Activated CD4-positive, CD25-positive, alpha-beta regulatory T cell (primary cell): ENCODE measurements around the gene ZBTB34.
A peak's percentile ranks its signal among the peaks of the same experiment; 100 is the strongest.
"Not testable (repeated sequence)": the region's sequence is repeated elsewhere in the genome, so short reads cannot be mapped to it uniquely, and the experiment has no call there.

Experiments used
- DNase-seq, 4 experiments: peaks; one replicate each; lab custom pipeline; 2025; lab: John Stamatoyannopoulos, UW

ZBTB34 gene, protein sequence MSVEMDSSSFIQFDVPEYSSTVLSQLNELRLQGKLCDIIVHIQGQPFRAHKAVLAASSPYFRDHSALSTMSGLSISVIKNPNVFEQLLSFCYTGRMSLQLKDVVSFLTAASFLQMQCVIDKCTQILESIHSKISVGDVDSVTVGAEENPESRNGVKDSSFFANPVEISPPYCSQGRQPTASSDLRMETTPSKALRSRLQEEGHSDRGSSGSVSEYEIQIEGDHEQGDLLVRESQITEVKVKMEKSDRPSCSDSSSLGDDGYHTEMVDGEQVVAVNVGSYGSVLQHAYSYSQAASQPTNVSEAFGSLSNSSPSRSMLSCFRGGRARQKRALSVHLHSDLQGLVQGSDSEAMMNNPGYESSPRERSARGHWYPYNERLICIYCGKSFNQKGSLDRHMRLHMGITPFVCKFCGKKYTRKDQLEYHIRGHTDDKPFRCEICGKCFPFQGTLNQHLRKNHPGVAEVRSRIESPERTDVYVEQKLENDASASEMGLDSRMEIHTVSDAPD

DNA sequence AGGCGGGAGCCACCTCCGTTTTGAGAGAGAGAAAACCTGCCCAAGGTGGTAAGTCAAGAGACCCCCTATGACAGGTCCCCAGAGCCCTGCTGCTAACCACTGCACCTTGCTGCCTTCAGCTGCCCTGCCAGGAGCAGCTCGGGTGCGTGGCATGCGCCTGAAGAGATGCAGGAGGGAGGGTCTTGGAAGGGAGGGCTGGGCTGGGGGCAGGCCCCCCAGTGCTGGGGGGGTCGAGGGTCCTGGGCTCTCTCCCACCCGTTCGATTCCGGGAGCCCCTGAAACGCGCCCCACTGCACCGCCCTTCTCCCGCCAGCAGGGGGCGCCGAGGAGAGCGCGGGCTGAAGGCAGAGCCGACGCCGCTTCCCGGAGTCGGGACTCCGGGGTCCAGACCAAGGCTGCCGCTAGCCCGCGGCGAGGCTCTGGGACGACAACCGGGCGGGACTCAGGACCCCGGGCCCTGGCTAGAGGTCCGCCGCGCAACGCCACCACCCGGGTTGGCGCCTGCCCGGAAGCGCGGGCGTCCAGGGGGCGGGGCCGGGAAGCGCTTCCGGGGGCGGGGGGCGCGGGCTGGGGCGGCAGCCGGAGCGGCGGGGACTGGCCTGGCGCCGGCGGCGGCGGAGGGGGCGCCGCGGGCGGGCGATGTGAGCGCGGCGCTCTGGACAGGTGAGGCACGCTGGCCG, at the start of gene ZBTB34:
Gene ZBTB34, plus strand, starts transcription at position 563 of the 680 bp plus-strand sequence. CDS start 18,761 bp downstream, outside the sequence.
- peak; percentile 64 to 74 (median 70) for DNase-seq

DNA sequence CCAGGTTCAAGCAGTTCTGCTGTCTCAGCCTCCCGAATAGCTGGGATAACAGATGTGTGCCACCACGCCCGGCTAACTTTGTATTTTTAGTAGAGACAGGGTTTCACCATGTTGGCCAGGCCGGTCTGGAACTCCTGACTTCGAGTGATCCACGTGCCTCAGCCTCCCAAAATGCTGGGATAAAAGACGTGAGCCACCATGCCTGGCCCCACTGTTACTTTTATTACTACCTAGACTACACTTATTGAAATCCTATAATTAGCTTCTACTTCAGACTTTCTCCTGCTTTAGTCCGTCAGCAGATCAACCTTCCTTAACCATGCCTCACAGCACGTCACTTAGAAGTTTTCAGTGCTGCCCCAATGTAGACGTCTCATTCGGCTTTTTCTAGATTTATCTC, 47.4 kb upstream of the ZBTB34 start:
- no peak for DNase-seq

DNA sequence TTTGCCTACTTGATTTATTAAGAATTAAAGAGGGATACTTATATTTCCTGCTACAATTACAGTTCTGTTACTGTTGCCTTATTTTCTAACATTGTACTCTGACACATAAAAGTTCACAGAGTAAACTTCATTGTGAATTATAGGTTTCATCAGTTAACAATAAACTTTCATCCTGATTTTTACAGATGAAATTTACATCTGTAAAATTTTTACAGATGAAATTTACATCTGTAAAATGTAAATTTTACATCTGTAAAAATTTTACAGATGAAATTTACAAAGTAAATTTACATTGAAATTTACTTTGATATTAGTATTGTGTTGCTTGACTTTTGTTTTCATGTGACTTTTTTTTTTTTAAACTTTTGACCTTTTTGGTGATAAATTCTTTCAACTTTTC, 46.3 kb upstream of the ZBTB34 start:
- DNase-seq = no peak

DNA sequence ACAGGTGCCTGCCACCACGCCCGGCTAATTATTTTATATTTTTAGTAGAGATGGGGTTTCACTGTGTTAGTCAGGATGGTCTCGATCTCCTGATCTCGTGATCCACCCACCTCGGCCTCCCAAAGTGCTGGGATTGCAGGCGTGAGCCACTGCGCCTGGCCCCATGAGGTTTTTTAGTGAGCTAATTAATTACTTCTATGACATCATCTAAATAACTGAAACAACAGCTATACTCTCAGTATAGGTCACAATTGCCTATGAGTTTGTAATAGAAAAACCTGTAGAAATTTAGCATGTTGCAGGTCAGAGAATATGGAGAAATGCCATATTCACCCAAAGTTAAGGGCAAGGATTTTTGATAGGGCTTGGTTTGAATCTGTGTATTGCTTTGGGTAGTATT, 42.8 kb upstream of the ZBTB34 start:
- DNase-seq = not testable (repeated sequence)

DNA sequence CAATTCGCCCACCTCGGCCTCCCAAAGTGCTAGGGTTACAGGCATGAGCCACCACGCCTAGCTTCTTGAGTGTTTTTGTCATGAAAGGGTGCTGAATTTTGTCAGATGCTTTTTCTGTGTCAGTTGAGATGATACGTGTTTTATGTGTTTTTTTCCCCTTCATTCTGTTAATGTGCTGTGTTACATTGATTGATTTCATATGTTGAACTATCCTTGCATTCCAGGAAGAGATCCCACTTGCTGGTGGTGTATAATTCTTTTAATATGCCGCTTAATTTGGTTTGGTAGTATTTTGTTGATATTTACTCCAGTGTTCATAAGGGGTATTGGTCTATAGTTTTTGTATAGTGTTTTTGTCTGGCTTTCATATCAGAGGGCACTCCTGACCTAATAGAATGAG, 42.0 kb upstream of the ZBTB34 start:
- no peak for DNase-seq

DNA sequence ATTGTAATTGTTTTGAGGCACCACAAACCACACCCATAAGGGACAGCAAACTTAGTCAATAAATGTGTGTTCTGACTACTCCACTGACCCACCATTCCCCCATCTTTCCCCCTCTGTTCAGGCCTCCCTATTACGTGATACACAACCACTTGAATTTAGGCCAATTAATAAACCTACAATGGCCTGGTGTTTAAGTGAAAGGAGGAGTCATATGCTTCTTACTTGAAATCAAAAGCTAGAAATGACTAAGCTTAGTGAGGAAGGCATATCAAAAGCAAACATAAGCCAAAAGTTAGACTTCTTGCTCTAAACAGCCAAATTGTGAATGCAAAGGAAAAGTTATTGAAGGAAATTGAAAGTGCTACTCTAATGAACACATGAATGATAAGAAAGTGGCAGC, 41.0 kb upstream of the ZBTB34 start:
- DNase-seq = no peak

DNA sequence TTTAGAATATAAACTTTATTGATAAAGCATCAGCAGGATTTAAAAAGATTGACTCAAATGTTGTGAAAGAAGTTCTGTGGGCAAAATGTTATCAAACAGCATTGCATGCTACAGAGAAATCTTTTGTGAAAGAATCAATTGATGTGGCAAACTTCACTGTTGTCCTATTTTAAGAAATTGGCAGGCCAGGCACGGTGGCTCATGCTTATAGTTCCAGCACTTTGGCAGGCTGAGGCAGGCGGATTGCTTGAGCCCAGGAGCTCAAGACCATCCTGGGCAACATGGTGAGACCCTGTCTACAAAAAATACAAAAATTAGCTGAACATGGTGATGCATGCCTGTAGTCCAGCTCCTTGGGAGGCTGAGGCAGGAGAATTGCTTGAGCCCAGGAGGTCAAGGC, 38.2 kb upstream of the ZBTB34 start:
- no peak for DNase-seq

DNA sequence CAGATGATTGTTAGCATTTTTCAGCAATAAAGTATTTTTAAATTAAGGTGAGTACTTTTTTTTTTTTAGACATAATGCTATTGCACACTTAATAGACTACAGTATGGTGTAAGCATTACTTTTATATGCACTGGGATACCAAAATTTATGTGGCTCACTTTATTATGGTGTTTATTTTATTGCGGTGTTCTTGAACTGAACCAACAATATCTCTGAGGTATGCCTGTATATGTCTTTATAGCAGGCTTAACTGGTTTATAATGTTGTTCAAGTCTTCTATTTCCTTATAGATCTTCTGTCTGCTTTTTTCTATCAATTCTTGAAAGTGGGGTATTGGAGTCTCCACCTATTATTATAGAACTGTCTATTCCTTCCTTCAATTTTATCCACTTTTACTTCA, 37.6 kb upstream of the ZBTB34 start:
- no peak for DNase-seq

DNA sequence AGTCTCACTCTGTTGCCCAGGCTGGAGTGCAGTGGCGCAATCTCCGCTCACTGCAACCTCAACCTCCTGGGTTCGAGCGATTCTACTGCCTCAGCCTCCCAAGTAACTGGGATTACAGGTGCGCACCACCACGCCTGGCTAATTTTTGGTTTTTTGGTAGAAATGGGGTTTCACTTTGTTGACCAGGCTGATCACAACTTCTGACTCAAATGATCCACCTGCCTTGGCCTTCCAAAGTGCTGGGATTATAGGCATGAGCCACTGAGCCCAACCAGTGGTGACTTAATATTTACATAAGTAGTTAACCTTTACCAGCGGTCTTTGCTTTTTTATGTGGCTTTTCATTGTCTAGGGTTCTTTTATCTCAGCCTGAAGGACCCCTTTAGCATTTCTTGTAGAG, 36.4 kb upstream of the ZBTB34 start:
- DNase-seq = not testable (repeated sequence)

DNA sequence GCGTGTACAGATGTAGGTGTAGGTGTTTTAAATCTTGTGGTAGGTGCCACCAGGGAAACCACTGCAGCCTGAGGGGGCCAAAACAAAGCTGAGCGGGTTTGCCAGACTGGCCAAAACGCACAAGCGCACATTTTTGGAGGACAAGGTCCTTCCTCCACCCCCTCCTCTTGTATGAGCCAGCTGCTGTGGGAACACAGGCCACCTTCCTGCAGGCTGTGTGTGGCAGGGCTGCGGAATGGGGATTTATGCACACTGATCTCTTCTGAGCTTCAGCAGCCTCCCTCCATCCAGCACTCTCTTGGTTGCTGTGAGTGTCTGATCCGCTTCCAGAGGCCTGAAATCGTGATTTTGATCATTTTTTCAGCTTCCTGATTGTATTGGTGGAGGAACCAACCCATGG, 33.2 kb upstream of the ZBTB34 start:
- no peak for DNase-seq

DNA sequence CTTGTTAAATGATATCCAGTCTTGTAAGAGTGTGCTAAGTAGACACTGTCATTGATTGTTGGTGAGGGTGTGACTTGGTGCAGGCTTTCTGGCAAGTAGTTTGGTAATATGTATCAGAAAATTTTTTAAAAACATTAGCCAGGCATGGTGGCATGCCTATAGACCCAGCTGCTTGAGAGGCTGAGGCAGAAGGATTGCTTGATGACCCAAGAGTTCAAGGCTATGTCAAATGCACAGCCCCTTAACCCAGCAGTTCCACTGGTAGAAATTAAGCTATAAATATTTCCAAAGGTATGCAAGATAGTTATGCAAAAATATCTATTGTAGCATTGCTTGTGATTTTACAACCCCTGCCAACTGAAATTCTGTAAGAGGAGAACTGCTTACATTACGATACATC, 31.4 kb upstream of the ZBTB34 start:
- no peak for DNase-seq

DNA sequence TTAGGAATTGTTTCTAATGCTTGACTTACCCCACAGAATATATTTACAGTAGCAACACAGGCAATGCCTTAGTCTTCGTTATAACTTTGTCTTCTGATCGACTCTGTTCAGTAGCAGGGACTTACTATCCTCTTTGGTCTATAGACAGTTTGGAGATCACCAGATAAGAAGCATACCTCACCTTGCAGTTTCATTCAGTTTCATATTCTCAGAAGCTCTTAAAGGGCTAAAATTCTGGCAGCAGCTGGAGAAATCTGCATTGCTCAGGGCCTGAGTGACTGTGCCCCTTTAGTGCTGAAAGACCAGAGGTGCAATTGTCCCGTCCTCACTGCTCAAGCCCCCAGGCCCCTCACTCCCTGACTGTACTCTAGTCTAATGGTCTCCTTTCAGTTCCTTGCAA, 29.6 kb upstream of the ZBTB34 start:
- no peak for DNase-seq

DNA sequence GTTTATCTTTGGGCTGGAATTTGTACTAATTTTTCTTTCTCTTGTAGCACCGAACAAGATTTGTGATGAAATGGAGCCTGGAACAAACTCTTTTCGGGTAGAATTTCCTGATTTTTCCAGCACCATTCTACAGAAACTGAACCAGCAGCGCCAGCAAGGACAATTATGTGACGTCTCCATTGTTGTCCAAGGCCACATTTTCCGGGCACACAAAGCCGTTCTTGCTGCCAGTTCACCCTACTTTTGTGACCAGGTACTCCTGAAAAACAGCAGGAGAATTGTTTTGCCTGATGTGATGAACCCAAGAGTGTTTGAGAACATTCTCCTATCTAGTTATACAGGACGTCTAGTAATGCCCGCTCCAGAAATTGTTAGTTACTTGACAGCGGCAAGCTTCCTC, 28.0 kb upstream of the ZBTB34 start:
- DNase-seq = no peak

DNA sequence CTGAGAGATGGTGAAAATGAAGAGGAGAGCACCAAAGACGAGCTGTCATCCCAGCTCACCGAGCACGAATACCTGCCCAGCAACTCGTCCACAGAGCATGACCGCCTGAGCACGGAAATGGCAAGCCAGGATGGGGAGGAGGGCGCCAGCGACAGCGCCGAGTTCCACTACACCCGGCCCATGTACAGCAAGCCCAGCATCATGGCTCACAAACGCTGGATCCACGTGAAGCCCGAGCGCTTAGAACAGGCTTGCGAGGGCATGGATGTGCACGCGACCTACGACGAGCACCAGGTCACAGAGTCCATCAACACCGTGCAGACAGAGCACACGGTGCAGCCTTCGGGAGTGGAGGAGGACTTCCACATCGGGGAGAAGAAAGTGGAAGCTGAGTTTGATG, 27.4 kb upstream of the ZBTB34 start:
- DNase-seq = no peak

DNA sequence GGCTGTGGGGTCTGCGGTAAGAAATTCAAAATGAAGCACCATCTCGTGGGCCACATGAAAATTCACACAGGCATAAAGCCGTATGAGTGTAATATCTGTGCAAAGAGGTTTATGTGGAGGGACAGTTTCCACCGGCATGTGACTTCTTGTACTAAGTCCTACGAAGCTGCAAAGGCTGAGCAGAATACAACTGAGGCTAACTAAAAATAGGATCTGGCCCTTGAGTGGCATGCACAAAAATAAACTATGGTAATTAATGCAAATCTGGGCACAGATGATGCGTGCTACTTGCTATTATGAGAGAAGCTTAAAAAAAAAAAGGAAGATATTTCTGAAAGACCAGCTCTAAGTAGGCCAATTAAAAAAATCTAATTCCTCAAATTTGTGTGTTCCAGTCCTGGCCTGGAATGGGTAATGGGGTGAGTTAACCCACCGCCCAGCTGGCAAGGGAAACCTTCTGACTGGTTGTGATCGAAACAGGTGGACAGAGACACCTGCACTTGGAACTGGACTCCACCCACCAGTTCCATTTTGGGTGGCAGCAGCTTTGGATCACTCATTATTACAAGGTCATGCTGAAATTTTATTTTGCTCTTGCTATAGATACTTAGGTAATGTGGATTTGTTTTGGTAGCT, 26.6 kb upstream of the ZBTB34 start:
- no peak for DNase-seq

DNA sequence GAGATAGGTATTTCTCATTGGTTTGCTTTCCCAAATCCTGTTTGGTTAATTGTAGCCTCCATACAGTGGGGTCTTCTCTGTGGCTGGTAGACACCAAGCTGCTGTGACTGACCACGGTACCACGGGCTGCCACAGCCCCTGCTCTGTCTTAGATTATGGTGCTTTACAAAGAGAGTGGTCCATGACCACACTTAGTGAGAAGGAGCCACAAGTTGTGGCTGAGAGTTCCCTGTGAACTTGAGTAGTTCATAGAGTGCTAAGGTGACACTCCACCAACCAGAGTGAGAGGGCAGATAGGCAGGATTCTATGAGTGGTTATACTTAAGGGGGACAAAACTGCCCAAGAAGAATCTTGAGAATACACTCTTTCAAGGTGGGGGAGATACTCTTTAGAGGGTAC, 25.8 kb upstream of the ZBTB34 start:
- no peak for DNase-seq

DNA sequence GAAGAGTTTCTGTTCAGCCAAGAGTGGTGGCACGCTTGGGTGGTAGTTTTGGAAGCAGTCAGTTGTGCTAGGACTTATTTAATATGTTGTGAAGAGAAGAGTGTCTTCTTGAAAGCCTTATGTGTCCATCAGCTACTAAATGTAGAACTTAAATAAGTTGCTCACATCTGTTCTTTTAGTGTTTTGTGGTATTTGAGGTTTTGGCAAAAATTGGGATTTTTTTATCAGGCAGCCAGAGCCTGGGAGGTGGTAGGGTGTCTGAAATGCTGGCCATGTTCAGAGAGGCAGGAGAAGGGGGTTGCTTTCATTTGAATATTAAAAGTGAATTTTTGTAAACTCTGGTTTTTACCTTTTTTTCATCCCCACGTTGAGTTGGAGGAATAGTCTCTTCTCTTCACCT, 24.2 kb upstream of the ZBTB34 start:
- DNase-seq = no peak

DNA sequence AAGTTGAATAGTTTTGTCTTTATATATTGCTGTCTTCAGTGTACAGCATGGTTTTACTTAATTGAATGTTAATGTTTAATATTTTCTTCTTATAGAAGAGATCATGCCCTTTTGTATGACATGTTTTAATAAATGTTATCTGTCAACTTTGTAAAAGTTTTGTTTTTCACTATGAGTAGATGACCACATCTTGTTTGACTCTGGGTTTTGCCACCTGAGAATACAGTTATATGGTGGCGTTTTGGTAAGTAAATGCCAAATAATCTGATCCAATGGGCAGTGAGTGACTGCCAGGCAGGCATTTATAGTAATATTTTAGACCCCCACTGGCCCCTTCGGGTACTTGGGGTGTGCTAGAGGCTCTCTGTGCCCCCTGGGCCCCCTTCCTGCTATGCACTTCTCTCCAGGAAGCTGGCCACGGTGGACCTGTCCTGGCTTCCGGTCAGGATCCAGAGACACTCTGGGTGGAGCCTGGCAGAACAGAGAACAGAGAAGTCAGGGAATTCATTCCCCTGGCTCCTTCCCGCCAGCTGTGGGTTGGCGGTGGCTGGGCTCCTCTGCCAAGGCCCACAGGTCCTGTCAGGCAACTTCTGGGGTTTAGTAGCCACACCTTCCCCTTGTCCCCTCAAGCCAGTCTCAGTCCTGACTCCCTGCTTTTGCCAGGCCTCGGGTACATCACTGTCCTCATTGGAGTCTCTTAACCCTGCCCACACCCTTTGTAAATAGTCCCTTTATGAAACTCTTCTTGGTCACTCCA, 22.2 kb upstream of the ZBTB34 start:
- no peak for DNase-seq

DNA sequence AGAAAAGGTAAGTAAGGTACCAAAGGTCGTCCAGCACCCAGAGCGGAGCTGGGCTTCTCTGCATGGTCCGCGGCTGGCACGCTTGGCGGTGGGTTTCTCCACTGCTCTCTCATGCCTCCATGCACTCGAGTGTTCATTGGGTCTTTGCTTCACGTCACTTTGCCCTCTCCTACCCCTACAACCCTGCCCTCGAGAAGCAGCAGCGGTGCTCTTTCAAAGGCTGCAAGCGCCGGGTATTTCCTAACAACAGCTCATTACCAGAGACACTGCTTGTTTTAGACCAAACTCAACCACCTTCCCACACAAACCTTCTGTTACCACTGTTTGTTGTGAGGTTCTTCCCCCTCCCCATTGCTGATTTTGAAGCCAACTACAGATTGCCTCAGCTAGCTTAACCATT, 21.5 kb upstream of the ZBTB34 start:
- no peak for DNase-seq

DNA sequence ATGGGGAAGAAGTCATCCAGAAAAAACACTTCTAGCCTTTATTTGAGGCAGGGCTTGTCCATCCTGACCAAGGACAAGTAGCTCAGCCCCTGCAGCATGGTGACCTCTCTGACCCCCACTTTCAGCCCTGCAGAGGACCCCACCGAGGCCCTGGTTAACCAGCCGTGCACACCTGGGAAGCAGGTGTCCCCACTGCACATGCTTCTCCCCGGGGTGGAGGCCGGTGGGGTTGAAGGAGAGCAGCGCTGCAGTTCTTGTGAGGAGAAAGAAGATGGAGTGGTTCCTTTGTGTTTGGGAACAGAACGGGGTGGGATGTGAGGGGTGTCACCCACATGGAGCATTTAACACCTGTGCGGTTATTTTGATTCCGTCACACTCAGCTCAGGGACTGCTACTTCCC, 21.1 kb upstream of the ZBTB34 start:
- no peak for DNase-seq

DNA sequence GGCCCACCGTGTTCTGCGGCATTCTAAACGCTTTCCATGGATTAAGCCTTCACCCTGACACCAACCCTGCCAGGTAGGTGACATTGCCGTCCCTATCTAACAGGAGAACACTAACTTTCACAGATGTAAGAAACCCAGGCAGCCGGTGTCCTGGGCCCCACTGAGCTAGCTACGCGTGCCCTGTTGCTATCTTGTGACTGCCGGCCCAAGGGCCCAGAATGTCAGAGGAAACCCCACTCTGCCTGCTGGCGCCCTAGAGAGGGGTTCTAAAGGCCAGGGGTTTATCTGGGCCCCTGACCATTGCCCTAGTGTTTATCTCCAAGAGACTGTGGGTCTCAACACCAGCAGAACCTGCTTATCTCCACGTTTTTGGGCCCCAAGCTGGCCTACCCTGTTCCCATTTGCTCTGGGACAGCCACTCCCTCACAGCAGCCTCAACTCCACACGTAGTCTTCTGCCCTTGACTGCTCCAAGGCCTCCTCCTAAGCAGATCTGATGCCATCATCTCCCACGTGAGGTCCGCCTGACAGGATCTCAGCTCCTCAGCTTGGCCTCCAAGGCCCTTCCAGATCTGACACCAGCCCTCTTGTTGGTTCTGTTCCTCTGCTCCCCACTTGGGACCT, 18.1 kb upstream of the ZBTB34 start:
- no peak for DNase-seq
